GM23338 (cell line): Measurements from ENCODE around the gene UTS2R. TPM values are rescaled to one million over a fixed set of nuclear protein-coding genes. Genes with fewer than 3 reads are reported as not detected.

Experiments used
- ATAC-seq: fragments of 200-7000 bp; cut with Tn5 transposase; 3 replicates; pipeline ENCODE4 v1.9.1; 2020
- DNase-seq: peaks from one replicate; pipeline ENCODE4 v3.0.0-alpha.2; 2015; ENCODE audit warnings: low spot score
- H2AFZ ChIP-seq: fragments of 200-600 bp; sonication (generic); 2 replicates; pipeline ENCODE4 v1.8.0; 2016; ENCODE audit warnings: antibody characterized with exemption, mild to moderate bottlenecking, moderate library complexity
- H3F3A ChIP-seq: fragments of 200-600 bp; sonication (generic); replicated peaks from 2 replicates; pipeline ENCODE4 v1.8.0; 2017; ENCODE audit warnings: antibody characterized with exemption, mixed run types, low read depth
- H3K27ac ChIP-seq: fragments of 200-600 bp; sonication (generic); 2 replicates; pipeline ENCODE4 v1.6.1; 2016; ENCODE audit warnings: low read depth
- H3K27me3 ChIP-seq: fragments of 200-600 bp; sonication (generic); 2 replicates; pipeline ENCODE4 v1.8.0; 2016; ENCODE audit warnings: mild to moderate bottlenecking, mixed run types, moderate library complexity; ENCODE audit not compliant: insufficient read depth
- H3K36me3 ChIP-seq: fragments of 200-600 bp; sonication (generic); 2 replicates; pipeline ENCODE4 v1.8.0; 2016; ENCODE audit warnings: mild to moderate bottlenecking; ENCODE audit not compliant: insufficient read depth
- H3K4me1 ChIP-seq: fragments of 200-600 bp; sonication (generic); 2 replicates; pipeline ENCODE4 v1.8.0; 2016; ENCODE audit warnings: mild to moderate bottlenecking, moderate library complexity; ENCODE audit not compliant: insufficient read depth
- H3K4me2 ChIP-seq: fragments of 200-600 bp; sonication (generic); 2 replicates; pipeline ENCODE4 v1.7.1; 2017; ENCODE audit warnings: mixed run types
- H3K4me3 ChIP-seq: fragments of 200-600 bp; sonication (generic); 2 replicates; pipeline ENCODE4 v1.6.1; 2016; ENCODE audit warnings: mixed run types
- H3K79me2 ChIP-seq: fragments of 200-600 bp; sonication (generic); replicated peaks from 2 replicates; pipeline ENCODE4 v1.8.0; 2017; ENCODE audit warnings: mild to moderate bottlenecking; ENCODE audit not compliant: insufficient read depth
- H3K9me2 ChIP-seq: fragments of 200-600 bp; sonication (generic); 2 replicates; pipeline ENCODE4 v1.8.0; 2017; ENCODE audit not compliant: insufficient read depth
- H4K20me1 ChIP-seq: fragments of 200-600 bp; sonication (generic); replicated peaks from 2 replicates; pipeline ENCODE4 v1.8.0; 2017; ENCODE audit warnings: mild to moderate bottlenecking; ENCODE audit not compliant: insufficient read depth
- H3K27ac Mint-ChIP-seq: 2 replicates; pipeline ENCODE4 v1.8.0; 2020; ENCODE audit warnings: inconsistent platforms, mild to moderate bottlenecking, moderate library complexity, mixed read lengths
- H3K27me3 Mint-ChIP-seq: 3 replicates; pipeline ENCODE4 v1.8.0; 2022; ENCODE audit warnings: low read depth, mild to moderate bottlenecking, moderate library complexity, mixed read lengths, inconsistent platforms; ENCODE audit not compliant: insufficient read depth, poor library complexity
- H3K36me3 Mint-ChIP-seq: 3 replicates; pipeline ENCODE4 v1.8.0; 2021; ENCODE audit warnings: low read depth, mild to moderate bottlenecking, inconsistent platforms, moderate library complexity, mixed read lengths
- H3K4me1 Mint-ChIP-seq: 3 replicates; pipeline ENCODE4 v1.8.0; 2020; ENCODE audit warnings: mild to moderate bottlenecking, inconsistent platforms, mixed read lengths
- H3K4me3 Mint-ChIP-seq: 3 replicates; pipeline ENCODE4 v1.8.0; 2021; ENCODE audit warnings: moderate library complexity, mild to moderate bottlenecking, inconsistent platforms, mixed read lengths
- H3K9me3 Mint-ChIP-seq: 3 replicates; pipeline ENCODE4 v1.8.0; 2020; ENCODE audit warnings: moderate library complexity, mild to moderate bottlenecking, inconsistent platforms, mixed read lengths
- CREB1 ChIP-seq: fragments of 250-450 bp; sonication (Bioruptor Pico); IDR thresholded peaks from 2 replicates; pipeline ENCODE4 v1.5.0; 2020; ENCODE audit warnings: low read depth, mild to moderate bottlenecking, moderate library complexity
- CTCF ChIP-seq, 2 experiments: fragments of 200-600 bp in 1 of 2; sonication (generic) in 1 of 2; conservative IDR thresholded peaks; 2 replicates each; pipeline versions ENCODE4 v1.5.1 to v1.6.1; 2016 to 2017; ENCODE audit warnings: antibody characterized with exemption in 2 of 2, low read depth in 2 of 2, mild to moderate bottlenecking in 2 of 2, moderate library complexity in 1 of 2
- ETS1 ChIP-seq: IDR thresholded peaks from 2 replicates; pipeline ENCODE4 v1.6.1; 2016; ENCODE audit warnings: antibody characterized with exemption
- EZH2 ChIP-seq: fragments of 200-600 bp; sonication (generic); IDR thresholded peaks from one replicate; pipeline ENCODE4 v1.8.0; 2017; ENCODE audit warnings: antibody characterized with exemption, mild to moderate bottlenecking, low read depth; ENCODE audit not compliant: unreplicated experiment
- EZH2phosphoT487 ChIP-seq: fragments of 200-600 bp; sonication (generic); IDR thresholded peaks from one replicate; pipeline ENCODE4 v1.8.1; 2018; ENCODE audit warnings: antibody characterized with exemption; ENCODE audit not compliant: unreplicated experiment
- JUNB ChIP-seq: IDR thresholded peaks from one replicate; pipeline ENCODE4 v1.6.1; 2016; ENCODE audit warnings: antibody characterized with exemption; ENCODE audit not compliant: unreplicated experiment
- NANOG ChIP-seq: IDR thresholded peaks from 2 replicates; pipeline ENCODE4 v1.6.1; 2016; ENCODE audit warnings: antibody characterized with exemption, borderline replicate concordance
- POLR2AphosphoS5 ChIP-seq: IDR thresholded peaks from 2 replicates; pipeline ENCODE4 v1.6.1; 2016; ENCODE audit warnings: antibody characterized with exemption, low read depth
- REST ChIP-seq: IDR thresholded peaks from one replicate; pipeline ENCODE4 v1.6.1; 2018; ENCODE audit warnings: antibody characterized with exemption; ENCODE audit not compliant: unreplicated experiment
- STAT1 ChIP-seq: IDR thresholded peaks from one replicate; pipeline ENCODE4 v1.6.1; 2016; ENCODE audit warnings: antibody characterized with exemption; ENCODE audit not compliant: unreplicated experiment
- ZNF114 ChIP-seq: fragments of 250-450 bp; sonication (Bioruptor Pico); IDR thresholded peaks from 2 replicates; pipeline ENCODE4 v1.5.0; 2020; ENCODE audit warnings: mild to moderate bottlenecking, moderate library complexity
- ZNF331 ChIP-seq: fragments of 250-450 bp; sonication (Bioruptor Pico); IDR thresholded peaks from 2 replicates; pipeline ENCODE4 v1.5.0; 2020; ENCODE audit warnings: low read depth, mild to moderate bottlenecking, moderate library complexity
- ZNF462 ChIP-seq: fragments of 250-450 bp; sonication (Bioruptor Pico); IDR thresholded peaks from 2 replicates; pipeline ENCODE4 v1.5.0; 2020; ENCODE audit warnings: mild to moderate bottlenecking, moderate library complexity
- polyA plus RNA-seq: library from polyadenylated mRNA; unstranded; fragments of >200 nt; fragmentation: Nextera tagmentation; extraction: Ambion mirVana; gene quantifications from 2 replicates; pipeline ENCODE4 v1.2.1, GENCODE V29; 2016
- total RNA-seq: library from RNA; depleted of rRNA; stranded (reverse); fragments of >200 nt; shearing (Covaris generic); gene quantifications from 2 replicates; pipeline ENCODE4 v1.2.3, GENCODE V29; 2014

The UTS2R gene
- total and polyA plus RNA-seq, 2 experiments from 2014 or later = 0.49 TPM; not detected in 1

GRCh38 chr17:82342361-82343079 lies 29.0 kb upstream of the UTS2R start:
- Histone ChIP-seq H3K4me3 (no peak overlapping the region), H3K4me1 (no peaks in the 10 kb centered on the region), H3K79me2 (no peaks in the 10 kb centered on the region), H3F3A (no peaks in the 10 kb centered on the region), H4K20me1 (0 out of 2 replicates have a peak, but pooled peaks cover under 1% of the 10 kb centered on the region), H3K36me3 (no peaks in the 10 kb centered on the region), H3K9me2 (no peaks in the 10 kb centered on the region), H3K4me2 (no peak overlapping the region), H3K27ac (no peak overlapping the region), H2AFZ (no peak overlapping the region), H3K27me3 (peaks cover 5% of the 10 kb centered on the region; the same call in 1 of the 2 replicates)
- TF ChIP-seq REST (no peak), EZH2 (no peak), CTCF (conservative IDR thresholded peaks at IDR 0.05; ENCODE audit: low read depth in 2 of 2) (no peak), JUNB (no peak), ETS1 (no peak), ZNF114 (CRISPR knock-in tag) (no peak), POLR2AphosphoS5 (no peak), CREB1 (CRISPR knock-in tag) (no peak), STAT1 (no peak), NANOG (no peak), EZH2phosphoT487 (no peak), ZNF462 (CRISPR knock-in tag) (no peak), ZNF331 (CRISPR knock-in tag) (no peak)
- Mint-ChIP-seq H3K9me3 (peaks cover 15% of the 10 kb centered on the region), H3K4me1 (peaks cover 13% of the 10 kb centered on the region; the same call in 2 of the 3 replicates), H3K4me3 (no peak overlapping the region), H3K27me3 (peaks cover 18% of the 10 kb centered on the region), H3K36me3 (peaks cover 4% of the 10 kb centered on the region), H3K27ac (no peak overlapping the region)
- ATAC-seq (no peak), DNase-seq (no peak)
